ENCODE data around the gene PAX6. TPM values are rescaled to one million over a fixed set of nuclear protein-coding genes. Genes with fewer than 3 reads are reported as not detected.

PAX6 gene
- polyA plus RNA-seq, 1 donor (not counting 4 experiments of a cell fraction or from before 2014, with no cell fraction given): 0.12 TPM

GRCh38 chr11:31827455-31828206, 16.5 kb upstream of the PAX6 start:
- H3K9me1 ChIP-seq (ENCODE audit: control insufficient read depth, extremely low read depth, insufficient read depth, low read length): no peaks in the 10 kb centered on the region
- FAIRE-seq (no peak), DNase-seq (ENCODE audit: low read depth, low spot score) (no peak)
- H2AFZ ChIP-seq (ENCODE audit: control insufficient read depth, low read length): no peak overlapping the region
- peaks cover 76% of the 10 kb centered on the region for H3K27me3 ChIP-seq (ENCODE audit: control insufficient read depth, extremely low read depth, insufficient read depth, low read length)
- H3K36me3 ChIP-seq (ENCODE audit: control insufficient read depth in 2 of 2, extremely low read depth in 1 of 2, insufficient read depth in 2 of 2, low read length in 2 of 2): no peaks in the 10 kb centered on the region
- H3K4me3 ChIP-seq (ENCODE audit: control insufficient read depth in 2 of 3, extremely low read depth in 1 of 3, insufficient read depth in 2 of 3, low read depth in 1 of 3, low read length in 3 of 3): no peak overlapping the region
- H3K79me2 ChIP-seq (ENCODE audit: control insufficient read depth, insufficient read depth, low read length): no peaks in the 10 kb centered on the region
- no peaks in the 10 kb centered on the region for H3K9me3 ChIP-seq (ENCODE audit: control insufficient read depth, low read depth, low read length)
- no peak overlapping the region for H3K4me2 ChIP-seq (ENCODE audit: control insufficient read depth, extremely low read depth, insufficient read depth, low read depth, low read length)
- dilution Hi-C loops (cut with MboI; ENCODE audit: extremely low pct_ligation_motif_present, low sequenced_read_pairs): no loop called here
- no peak overlapping the region for H3K27ac ChIP-seq (ENCODE audit: control insufficient read depth, insufficient read depth, low read length)
- no peaks in the 10 kb centered on the region for H3K4me1 ChIP-seq (ENCODE audit: control insufficient read depth, extremely low read depth, insufficient read depth, low read length)
- no peak overlapping the region for H3K9ac ChIP-seq (ENCODE audit: control insufficient read depth, extremely low read depth, insufficient read depth, low read length)
- no peaks in the 10 kb centered on the region for H4K20me1 ChIP-seq (ENCODE audit: control insufficient read depth, extremely low read depth, insufficient read depth, low read length)
- TF ChIP-seq, protein P1, sequence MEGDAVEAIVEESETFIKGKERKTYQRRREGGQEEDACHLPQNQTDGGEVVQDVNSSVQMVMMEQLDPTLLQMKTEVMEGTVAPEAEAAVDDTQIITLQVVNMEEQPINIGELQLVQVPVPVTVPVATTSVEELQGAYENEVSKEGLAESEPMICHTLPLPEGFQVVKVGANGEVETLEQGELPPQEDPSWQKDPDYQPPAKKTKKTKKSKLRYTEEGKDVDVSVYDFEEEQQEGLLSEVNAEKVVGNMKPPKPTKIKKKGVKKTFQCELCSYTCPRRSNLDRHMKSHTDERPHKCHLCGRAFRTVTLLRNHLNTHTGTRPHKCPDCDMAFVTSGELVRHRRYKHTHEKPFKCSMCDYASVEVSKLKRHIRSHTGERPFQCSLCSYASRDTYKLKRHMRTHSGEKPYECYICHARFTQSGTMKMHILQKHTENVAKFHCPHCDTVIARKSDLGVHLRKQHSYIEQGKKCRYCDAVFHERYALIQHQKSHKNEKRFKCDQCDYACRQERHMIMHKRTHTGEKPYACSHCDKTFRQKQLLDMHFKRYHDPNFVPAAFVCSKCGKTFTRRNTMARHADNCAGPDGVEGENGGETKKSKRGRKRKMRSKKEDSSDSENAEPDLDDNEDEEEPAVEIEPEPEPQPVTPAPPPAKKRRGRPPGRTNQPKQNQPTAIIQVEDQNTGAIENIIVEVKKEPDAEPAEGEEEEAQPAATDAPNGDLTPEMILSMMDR (optimal IDR thresholded peaks at IDR 0.05 in 1 of 3, IDR thresholded peaks at IDR 0.05 in 1 of 3, conservative IDR thresholded peaks at IDR 0.05 in 1 of 3; ENCODE audit: extremely low read depth in 1 of 3, insufficient read depth in 2 of 3, low read length in 3 of 3): no peak
- TF ChIP-seq EZH2 (IDR thresholded peaks at IDR 0.05; ENCODE audit: low read length): peak; percentile 16

- Histone ChIP-seq H3K9me3 (ENCODE audit: control insufficient read depth, low read depth, low read length) (no peaks in the 10 kb centered on the region), H3K27ac (ENCODE audit: control insufficient read depth, insufficient read depth, low read length) (no peak overlapping the region), H3K4me1 (ENCODE audit: control insufficient read depth, extremely low read depth, insufficient read depth, low read length) (no peaks in the 10 kb centered on the region), H3K4me3 (ENCODE audit: control insufficient read depth in 2 of 3, extremely low read depth in 1 of 3, insufficient read depth in 2 of 3, low read depth in 1 of 3, low read length in 3 of 3) (no peak overlapping the region), H3K9ac (ENCODE audit: control insufficient read depth, extremely low read depth, insufficient read depth, low read length) (no peak overlapping the region), H3K79me2 (ENCODE audit: control insufficient read depth, insufficient read depth, low read length) (no peaks in the 10 kb centered on the region), H3K9me1 (ENCODE audit: control insufficient read depth, extremely low read depth, insufficient read depth, low read length) (no peaks in the 10 kb centered on the region), H3K27me3 (ENCODE audit: control insufficient read depth, extremely low read depth, insufficient read depth, low read length) (peaks cover 77% of the 10 kb centered on the region), H4K20me1 (ENCODE audit: control insufficient read depth, extremely low read depth, insufficient read depth, low read length) (peaks cover 4% of the 10 kb centered on the region), H3K36me3 (ENCODE audit: control insufficient read depth in 2 of 2, extremely low read depth in 1 of 2, insufficient read depth in 2 of 2, low read length in 2 of 2) (no peaks in the 10 kb centered on the region), H2AFZ (ENCODE audit: control insufficient read depth, low read length) (no peak overlapping the region), H3K4me2 (ENCODE audit: control insufficient read depth, extremely low read depth, insufficient read depth, low read depth, low read length) (no peak overlapping the region)
- no peak for DNase-seq (ENCODE audit: low read depth, low spot score)
- dilution Hi-C loops (cut with MboI; ENCODE audit: extremely low pct_ligation_motif_present, low sequenced_read_pairs): no loop called here
- FAIRE-seq: no peak
- peak; percentile 84 for TF ChIP-seq EZH2 (IDR thresholded peaks at IDR 0.05; ENCODE audit: low read length)
- TF ChIP-seq, protein P1 (optimal IDR thresholded peaks at IDR 0.05 in 1 of 3, IDR thresholded peaks at IDR 0.05 in 1 of 3, conservative IDR thresholded peaks at IDR 0.05 in 1 of 3; ENCODE audit: extremely low read depth in 1 of 3, insufficient read depth in 2 of 3, low read length in 3 of 3): no peak
Observed at GRCh38 chr11:31826536-31827438, 15.7 kb upstream of the PAX6 start.

Data from keratinocyte (primary cell).